Neuron (in vitro differentiated cells): ENCODE results near the gene PROX1.

Source experiments
- H2AFZ ChIP-seq: one replicate; pipeline ENCODE4 v1.6.1; 2013; ENCODE audit warnings: low read depth, mild to moderate bottlenecking, inconsistent platforms, low read length, moderate library complexity
- H3K27me3 ChIP-seq: one replicate; pipeline ENCODE4 v1.6.1; 2013; ENCODE audit warnings: low read length; ENCODE audit not compliant: insufficient read depth
- H3K36me3 ChIP-seq: one replicate; pipeline ENCODE4 v1.6.1; 2013; ENCODE audit warnings: low read length; ENCODE audit not compliant: insufficient read depth
- H3K4me1 ChIP-seq: one replicate; pipeline ENCODE4 v1.6.1; 2013; ENCODE audit warnings: low read length; ENCODE audit not compliant: insufficient read depth
- H3K4me3 ChIP-seq: 2 replicates; pipeline ENCODE4 v1.5.1; 2013; ENCODE audit warnings: mild to moderate bottlenecking, low read length, moderate library complexity
- H3K9me3 ChIP-seq: one replicate; pipeline ENCODE4 v1.6.1; 2013; ENCODE audit warnings: low read length

PROX1 gene, protein sequence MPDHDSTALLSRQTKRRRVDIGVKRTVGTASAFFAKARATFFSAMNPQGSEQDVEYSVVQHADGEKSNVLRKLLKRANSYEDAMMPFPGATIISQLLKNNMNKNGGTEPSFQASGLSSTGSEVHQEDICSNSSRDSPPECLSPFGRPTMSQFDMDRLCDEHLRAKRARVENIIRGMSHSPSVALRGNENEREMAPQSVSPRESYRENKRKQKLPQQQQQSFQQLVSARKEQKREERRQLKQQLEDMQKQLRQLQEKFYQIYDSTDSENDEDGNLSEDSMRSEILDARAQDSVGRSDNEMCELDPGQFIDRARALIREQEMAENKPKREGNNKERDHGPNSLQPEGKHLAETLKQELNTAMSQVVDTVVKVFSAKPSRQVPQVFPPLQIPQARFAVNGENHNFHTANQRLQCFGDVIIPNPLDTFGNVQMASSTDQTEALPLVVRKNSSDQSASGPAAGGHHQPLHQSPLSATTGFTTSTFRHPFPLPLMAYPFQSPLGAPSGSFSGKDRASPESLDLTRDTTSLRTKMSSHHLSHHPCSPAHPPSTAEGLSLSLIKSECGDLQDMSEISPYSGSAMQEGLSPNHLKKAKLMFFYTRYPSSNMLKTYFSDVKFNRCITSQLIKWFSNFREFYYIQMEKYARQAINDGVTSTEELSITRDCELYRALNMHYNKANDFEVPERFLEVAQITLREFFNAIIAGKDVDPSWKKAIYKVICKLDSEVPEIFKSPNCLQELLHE

DNA sequence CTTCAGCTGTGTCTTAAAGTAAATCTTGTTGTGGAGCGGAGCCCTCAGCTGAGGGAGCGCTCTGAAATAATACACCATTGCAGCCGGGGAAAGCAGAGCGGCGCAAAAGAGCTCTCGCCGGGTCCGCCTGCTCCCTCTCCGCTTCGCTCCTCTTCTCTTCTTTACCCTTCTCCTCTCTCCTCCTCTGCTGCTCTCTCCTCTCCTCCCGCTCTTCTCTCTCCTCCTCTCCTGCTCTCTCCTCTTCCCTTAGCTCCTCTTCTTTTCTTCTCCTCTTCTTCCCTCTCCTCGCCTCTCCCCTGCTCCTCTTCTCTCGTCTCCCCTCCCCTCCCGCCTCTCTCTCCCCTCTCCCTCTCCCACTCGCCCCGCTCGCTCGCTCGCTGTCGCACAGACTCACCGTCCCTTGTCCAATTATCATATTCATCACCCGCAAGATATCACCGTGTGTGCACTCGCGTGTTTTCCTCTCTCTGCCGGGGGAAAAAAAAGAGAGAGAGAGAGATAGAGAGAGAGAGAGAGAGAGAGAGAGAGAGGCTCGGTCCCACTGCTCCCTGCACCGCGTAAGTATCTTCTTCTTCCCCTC, at the start of gene PROX1:
PROX1 (plus strand) TSS at position 47 of the 580 bp plus-strand sequence. CDS start 8,563 bp downstream, outside the sequence.
- H3K4me3 ChIP-seq: peak within 1 kb of the TSS; percentile 86
- no peaks in the 10 kb centered on the region for H3K36me3 ChIP-seq
- no peaks in the 10 kb centered on the region for H3K9me3 ChIP-seq
- peaks cover 49% of the 10 kb centered on the region for H3K4me1 ChIP-seq
- H3K27me3 ChIP-seq: peaks cover 40% of the 10 kb centered on the region
- H2AFZ ChIP-seq: peak within 1 kb of the TSS; percentile 92

DNA sequence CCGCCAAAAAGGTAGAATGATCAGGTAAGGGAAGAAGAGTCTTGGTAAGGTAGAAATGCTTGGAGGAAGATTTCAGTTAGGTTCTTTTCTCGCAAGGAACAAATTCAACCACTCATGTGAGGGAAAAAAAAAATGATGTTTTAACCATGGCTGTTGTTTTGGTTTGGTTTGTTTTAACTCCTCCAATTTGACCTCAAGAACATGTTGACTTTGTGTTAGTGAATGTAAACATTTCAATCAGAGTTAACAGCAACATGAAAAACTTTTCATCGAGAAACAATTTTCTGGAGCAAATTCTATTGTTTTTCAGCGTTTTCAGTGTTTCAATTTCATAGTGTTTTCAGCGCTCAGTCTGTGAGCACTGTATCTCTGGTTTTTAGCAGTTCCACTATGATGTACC, 49.0 kb upstream of the PROX1 start:
- Histone ChIP-seq H3K27me3 (peaks cover 3% of the 10 kb centered on the region), H3K4me1 (no peaks in the 10 kb centered on the region), H2AFZ (no peak overlapping the region), H3K9me3 (no peaks in the 10 kb centered on the region), H3K4me3 (no peak overlapping the region), H3K36me3 (no peaks in the 10 kb centered on the region)

DNA sequence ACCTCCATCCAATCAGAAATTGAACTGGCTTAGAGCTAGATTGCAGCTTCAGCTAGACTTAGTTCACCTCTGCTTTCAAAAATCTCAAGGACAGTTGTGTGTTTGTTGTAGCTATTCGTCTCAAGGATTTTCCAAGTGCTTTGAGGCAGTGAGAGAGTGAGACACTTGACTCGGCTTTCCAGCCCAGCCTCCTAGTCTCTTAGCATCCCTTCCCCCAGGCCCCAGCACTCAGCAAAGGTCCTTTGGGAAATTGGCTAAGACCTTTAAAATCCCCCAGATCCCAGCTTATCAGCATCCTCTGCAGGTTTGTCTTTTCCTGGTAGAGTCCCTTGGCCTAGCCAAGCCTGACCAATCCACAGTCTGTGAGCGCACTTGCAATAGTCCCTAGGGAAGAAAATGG, 47.9 kb upstream of the PROX1 start:
- H3K9me3 ChIP-seq: no peaks in the 10 kb centered on the region
- no peaks in the 10 kb centered on the region for H3K36me3 ChIP-seq
- H3K27me3 ChIP-seq: peaks cover 2% of the 10 kb centered on the region
- no peaks in the 10 kb centered on the region for H3K4me1 ChIP-seq
- H2AFZ ChIP-seq: no peak overlapping the region
- H3K4me3 ChIP-seq: no peak overlapping the region

DNA sequence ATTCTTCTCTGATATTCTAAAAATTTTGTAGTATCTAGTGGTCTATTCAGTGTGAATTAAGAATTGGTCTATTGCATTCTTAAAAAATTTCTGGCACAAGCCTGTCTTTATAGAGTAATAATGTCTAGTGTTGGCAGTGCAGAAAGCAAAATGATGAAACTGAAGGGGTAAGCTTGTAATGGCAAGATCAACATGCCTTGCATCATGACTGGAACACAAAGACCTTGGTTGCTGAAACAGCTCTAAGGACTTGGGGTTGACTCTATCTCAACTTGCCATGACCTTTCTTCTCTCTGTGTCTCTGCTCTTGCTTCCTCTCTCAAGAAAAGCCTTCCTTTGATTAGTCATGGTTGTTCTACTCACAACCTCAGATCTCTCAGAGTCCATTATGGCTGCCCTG, 46.8 kb upstream of the PROX1 start:
- Histone ChIP-seq H3K4me1 (no peaks in the 10 kb centered on the region), H3K36me3 (no peaks in the 10 kb centered on the region), H2AFZ (no peak overlapping the region), H3K9me3 (no peaks in the 10 kb centered on the region), H3K27me3 (peaks cover 7% of the 10 kb centered on the region), H3K4me3 (no peak overlapping the region)

DNA sequence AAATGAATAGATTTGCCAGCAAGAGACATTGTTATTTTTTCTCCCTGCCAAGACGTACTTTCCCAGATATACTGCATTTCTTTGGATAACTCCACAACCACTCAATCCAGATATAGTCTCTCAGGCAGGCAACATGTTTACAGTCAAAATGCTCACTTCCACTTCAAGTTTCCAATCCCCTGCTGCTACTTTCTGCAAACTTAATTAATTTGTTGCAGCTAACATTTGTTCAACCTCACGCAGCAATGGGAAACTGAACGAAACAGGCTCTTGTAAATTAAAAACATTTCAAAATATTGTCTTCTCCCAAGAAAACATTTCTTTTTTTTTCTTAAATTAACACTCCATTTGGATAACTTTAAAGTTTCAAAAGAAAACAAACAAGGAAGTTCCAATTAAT, 45.7 kb upstream of the PROX1 start:
- Histone ChIP-seq H3K27me3 (peaks cover 7% of the 10 kb centered on the region), H2AFZ (no peak overlapping the region), H3K4me3 (no peak overlapping the region), H3K36me3 (no peaks in the 10 kb centered on the region), H3K9me3 (no peaks in the 10 kb centered on the region), H3K4me1 (no peaks in the 10 kb centered on the region)

DNA sequence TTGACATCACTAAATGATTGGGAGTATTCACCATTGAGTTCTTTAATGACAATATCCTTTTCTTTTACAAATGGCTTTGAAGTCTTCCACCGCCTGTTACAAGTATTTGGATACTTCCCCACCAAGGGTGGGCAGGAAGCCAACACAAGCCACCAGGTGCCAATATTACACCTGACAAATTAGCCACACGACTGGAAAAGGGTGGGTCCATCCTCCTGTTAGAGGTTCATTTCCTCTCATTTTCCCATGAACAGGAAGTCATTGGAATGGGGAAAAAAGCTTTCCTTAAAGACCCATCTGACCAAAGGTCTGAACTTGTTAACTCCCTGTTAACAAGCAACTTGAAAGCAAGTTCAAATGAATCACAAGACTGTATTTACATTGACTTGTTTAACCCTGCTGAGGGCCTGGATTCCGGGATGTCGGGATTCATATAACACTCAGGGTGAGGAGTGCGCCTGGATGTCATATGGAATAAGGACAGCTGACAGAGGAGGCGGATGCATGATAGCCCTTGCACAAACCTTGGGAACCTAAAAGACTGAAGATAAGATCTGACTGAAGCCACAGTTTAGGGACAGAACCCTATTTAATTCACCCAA, 40.5 kb upstream of the PROX1 start:
- no peaks in the 10 kb centered on the region for H3K36me3 ChIP-seq
- peaks cover 19% of the 10 kb centered on the region for H3K27me3 ChIP-seq
- H3K4me3 ChIP-seq: no peak overlapping the region
- H3K9me3 ChIP-seq: no peaks in the 10 kb centered on the region
- H2AFZ ChIP-seq: no peak overlapping the region
- no peaks in the 10 kb centered on the region for H3K4me1 ChIP-seq

DNA sequence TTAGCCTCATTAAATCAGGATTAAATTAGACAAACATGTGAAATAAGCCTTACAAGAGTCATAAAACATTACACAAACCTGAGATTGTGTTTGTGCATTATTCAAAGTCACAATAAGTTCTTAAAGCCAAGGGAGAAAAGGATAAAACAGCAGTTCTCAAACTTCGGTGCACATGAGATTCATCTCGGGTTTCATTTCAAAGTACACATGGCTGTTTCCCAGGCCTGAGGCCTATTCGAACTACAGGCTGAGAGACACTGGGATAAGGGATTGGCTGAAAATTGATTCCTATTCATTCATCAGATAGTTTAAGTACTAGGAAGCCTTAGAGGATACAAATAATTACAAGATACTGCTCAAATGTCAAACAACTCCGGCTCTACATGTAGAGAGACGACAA, 35.9 kb upstream of the PROX1 start:
- Histone ChIP-seq H3K36me3 (no peaks in the 10 kb centered on the region), H3K9me3 (no peaks in the 10 kb centered on the region), H3K4me3 (no peak overlapping the region), H2AFZ (no peak overlapping the region), H3K4me1 (no peaks in the 10 kb centered on the region), H3K27me3 (peaks cover 13% of the 10 kb centered on the region)

DNA sequence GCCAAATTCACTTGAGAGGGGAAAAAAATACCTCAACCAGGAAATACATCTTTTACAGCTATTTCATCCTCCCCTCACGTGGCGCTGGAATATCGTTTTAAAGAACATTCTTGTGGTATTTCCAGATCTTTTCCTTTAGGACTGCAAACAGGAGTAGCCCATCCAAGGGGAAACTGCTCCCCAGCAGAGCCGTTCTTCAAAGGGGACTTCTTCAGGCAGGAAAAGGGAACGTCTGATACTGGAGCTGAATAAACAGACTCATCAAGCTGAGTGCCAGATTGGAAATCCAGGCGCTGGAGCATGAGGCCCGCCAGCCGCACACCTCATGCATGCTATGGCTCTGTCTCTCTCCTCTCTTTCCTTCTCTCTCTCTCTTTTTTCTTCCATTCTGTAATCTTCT, 34.0 kb upstream of the PROX1 start:
- H3K36me3 ChIP-seq: no peaks in the 10 kb centered on the region
- no peaks in the 10 kb centered on the region for H3K9me3 ChIP-seq
- no peaks in the 10 kb centered on the region for H3K4me1 ChIP-seq

DNA sequence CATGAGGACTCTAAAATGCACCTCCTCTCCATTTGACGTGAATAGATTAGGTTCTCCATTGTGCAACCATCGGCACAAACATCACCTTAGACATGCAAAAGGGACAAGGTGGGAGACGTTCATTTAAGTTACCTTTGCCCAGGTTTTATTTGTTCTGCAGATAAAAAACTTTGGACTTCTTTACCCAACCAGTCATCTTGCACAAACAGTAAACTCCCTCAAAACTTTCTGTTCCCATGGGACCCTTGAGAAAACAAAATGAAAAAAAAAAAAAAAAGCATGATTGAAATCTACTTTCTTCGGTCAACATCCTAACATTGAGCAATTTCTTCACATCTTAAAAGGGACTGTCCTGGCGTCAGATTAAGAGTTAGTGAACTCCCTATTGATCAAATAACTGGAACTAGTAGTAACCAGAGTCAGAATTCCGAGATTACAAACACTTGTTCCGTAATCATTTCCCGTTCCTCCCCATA, 31.4 kb upstream of the PROX1 start:
- H3K9me3 ChIP-seq: no peaks in the 10 kb centered on the region
- H3K27me3 ChIP-seq: peaks cover 8% of the 10 kb centered on the region
- H3K4me3 ChIP-seq: no peak overlapping the region
- no peaks in the 10 kb centered on the region for H3K4me1 ChIP-seq
- no peaks in the 10 kb centered on the region for H3K36me3 ChIP-seq
- no peak overlapping the region for H2AFZ ChIP-seq

More for the DNA sequence above, 34.0 kb upstream of the PROX1 start:
- Histone ChIP-seq H3K4me3 (no peak overlapping the region), H2AFZ (no peak overlapping the region), H3K27me3 (peaks cover 10% of the 10 kb centered on the region)

DNA sequence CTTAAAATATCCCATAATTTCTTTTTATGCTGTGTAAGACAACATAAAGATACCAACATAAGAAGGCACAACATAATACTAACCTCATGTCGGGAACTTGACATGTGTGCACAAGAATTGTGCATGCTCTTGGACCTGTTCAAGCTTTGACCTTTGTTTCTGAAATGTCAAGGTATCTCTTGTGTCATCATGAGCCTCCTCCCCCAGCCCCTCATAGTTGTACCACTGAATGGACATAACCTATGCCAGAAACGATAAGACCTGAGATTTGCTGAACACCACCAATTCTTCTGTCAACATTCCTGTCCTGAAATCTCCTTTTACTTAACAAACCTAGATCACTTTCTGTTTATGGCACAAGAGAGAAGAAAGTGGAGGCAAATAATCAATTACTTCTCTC, 29.4 kb upstream of the PROX1 start:
- Histone ChIP-seq H3K4me3 (no peak overlapping the region), H3K4me1 (no peaks in the 10 kb centered on the region), H3K9me3 (no peaks in the 10 kb centered on the region), H3K36me3 (no peaks in the 10 kb centered on the region), H3K27me3 (peaks cover 5% of the 10 kb centered on the region), H2AFZ (no peak overlapping the region)

DNA sequence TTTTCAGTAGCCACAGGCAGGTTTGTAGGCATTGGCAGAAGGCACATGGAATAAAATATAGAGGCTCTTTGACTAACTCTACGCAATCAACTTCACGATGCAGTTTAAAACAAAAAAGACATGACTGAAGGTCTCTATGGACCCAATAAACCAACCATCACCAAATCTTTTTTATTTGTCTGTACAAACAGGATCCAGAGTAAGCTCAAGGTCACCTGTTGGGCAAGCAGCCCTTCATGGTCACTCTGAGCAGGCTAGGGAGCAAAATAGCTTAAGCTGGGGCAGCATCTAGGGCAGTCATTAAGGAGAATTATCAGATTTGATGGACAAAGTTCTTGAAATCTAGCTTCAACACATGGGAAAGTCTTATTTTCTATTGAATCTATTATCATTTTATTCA, 26.8 kb upstream of the PROX1 start:
- Histone ChIP-seq H3K36me3 (no peaks in the 10 kb centered on the region), H3K9me3 (no peaks in the 10 kb centered on the region), H3K27me3 (peaks cover 5% of the 10 kb centered on the region), H3K4me1 (no peaks in the 10 kb centered on the region), H2AFZ (no peak overlapping the region), H3K4me3 (no peak overlapping the region)

DNA sequence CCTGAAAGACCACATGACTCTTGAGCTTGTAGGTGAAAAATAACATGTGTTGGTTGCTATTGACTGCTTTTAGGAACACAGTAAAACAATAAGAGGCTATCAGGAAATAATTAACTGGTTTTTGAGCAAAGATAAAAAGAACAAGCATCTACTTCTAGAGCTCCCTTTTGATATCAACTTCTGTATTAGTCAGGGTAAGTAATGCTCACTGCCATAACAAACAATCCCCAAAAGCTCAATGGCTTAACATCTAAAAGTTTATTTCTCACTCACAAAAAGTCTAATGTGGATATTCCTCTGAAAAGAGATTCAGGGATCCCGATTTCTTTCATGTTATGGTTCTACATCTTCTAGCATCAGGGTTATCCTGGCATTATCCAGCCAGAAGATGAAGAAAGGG, 25.3 kb upstream of the PROX1 start:
- Histone ChIP-seq H3K9me3 (no peaks in the 10 kb centered on the region), H2AFZ (no peak overlapping the region), H3K27me3 (peaks cover 5% of the 10 kb centered on the region), H3K4me3 (no peak overlapping the region), H3K36me3 (no peaks in the 10 kb centered on the region), H3K4me1 (no peaks in the 10 kb centered on the region)

DNA sequence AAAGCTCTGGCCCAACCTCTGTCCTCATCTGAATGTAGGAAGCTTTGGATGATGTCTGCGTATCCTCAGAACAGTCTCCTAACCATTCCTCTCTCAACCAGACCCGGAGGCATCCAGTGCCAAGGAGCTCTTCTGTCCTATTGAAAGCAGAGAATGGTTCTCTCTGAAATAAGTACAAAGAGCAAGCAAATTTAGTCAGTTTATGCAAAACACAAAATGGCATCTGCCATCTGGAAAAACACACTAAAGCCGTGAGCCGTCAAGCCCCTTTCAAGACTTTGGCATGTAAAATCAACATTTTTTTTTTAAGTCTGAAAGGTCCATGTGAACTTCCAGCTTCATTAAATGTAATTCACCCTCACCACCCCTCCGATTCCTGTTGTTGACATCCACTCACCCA, 21.7 kb upstream of the PROX1 start:
- Histone ChIP-seq H3K27me3 (peaks cover 5% of the 10 kb centered on the region), H3K4me3 (no peak overlapping the region), H3K36me3 (no peaks in the 10 kb centered on the region), H3K4me1 (no peaks in the 10 kb centered on the region), H3K9me3 (no peaks in the 10 kb centered on the region), H2AFZ (no peak overlapping the region)
